Muscle of leg (tissue), 11 donors: ENCODE data around the gene ERICH2. TPM values are rescaled to one million over a fixed set of nuclear protein-coding genes. Genes with fewer than 3 reads are reported as not detected.
"Not testable (repeated sequence)": the region's sequence is repeated elsewhere in the genome, so short reads cannot be mapped to it uniquely, and the experiment has no call there.

ENCODE experiments used
- DNase-seq: peaks from one replicate; pipeline ENCODE4 v3.0.0; 2013
- H3K27ac ChIP-seq: one replicate; pipeline ENCODE4 v1.5.1; 2013; ENCODE audit warnings: mild to moderate bottlenecking, low read length, control low read depth
- H3K27me3 ChIP-seq: one replicate; pipeline ENCODE4 v1.6.1; 2013; ENCODE audit warnings: low read length; ENCODE audit not compliant: control insufficient read depth, insufficient read depth
- H3K36me3 ChIP-seq: one replicate; pipeline ENCODE4 v1.6.1; 2013; ENCODE audit warnings: low read length; ENCODE audit not compliant: control insufficient read depth, insufficient read depth
- H3K4me1 ChIP-seq: one replicate; pipeline ENCODE4 v1.6.1; 2013; ENCODE audit warnings: low read length; ENCODE audit not compliant: control insufficient read depth, insufficient read depth
- H3K4me3 ChIP-seq: one replicate; pipeline ENCODE4 v1.5.1; 2013; ENCODE audit warnings: low read length, control low read depth
- H3K9me3 ChIP-seq: replicated peaks from 2 replicates; pipeline ENCODE4 v1.6.1; 2013; ENCODE audit warnings: low read depth, low read length; ENCODE audit not compliant: control insufficient read depth
- WGBS: methylation state at CpG from one replicate; pipeline ENCODE4 v1.1.5; 2013; ENCODE audit warnings: missing lambda C conversion rate; ENCODE audit not compliant: insufficient coverage; 5-methylcytosine and 5-hydroxymethylcytosine counted together
- polyA plus RNA-seq, 8 donors: library from polyadenylated mRNA; unstranded; fragments of 120-200 nt; gene quantifications; one replicate each; pipeline versions ENCODE4 v1.2.1 to v1.2.3, GENCODE V29; 2013; ENCODE audit warnings: inconsistent platforms in 1 of 8, low replicate concordance in 1 of 8; ENCODE audit not compliant: insufficient read length in 8 of 8, insufficient read depth in 1 of 8
- total RNA-seq: library from RNA; stranded (reverse); fragments of 120-200 nt; gene quantifications from one replicate; pipeline ENCODE4 v1.2.4, GENCODE V29; 2013

The ERICH2 gene
- total and polyA plus RNA-seq, 9 donors, result 0.35 to 0.92 (median 0.72) TPM

DNA sequence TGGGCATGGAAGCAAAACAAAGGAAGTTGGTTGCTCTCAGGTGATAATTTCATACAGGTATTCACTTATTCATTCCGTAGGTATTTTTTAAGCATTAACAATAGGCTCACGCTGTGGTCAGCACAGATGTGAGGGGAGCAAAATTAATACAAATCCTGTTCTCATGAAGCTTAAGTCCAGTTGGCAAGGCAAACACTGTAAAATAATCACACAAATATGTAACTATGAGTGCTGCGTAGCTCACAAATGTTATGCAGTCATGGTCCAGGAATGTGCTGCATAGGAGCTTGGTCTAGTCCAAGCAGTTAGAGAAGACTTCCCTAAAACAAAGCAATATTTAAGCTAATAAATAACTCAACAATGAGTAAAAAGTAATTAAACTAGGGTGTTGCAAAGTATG, 31.1 kb upstream of the ERICH2 start:
- no CpG with 5 or more reads among the region's 3 CpGs for WGBS
- peak; percentile 74 for DNase-seq
- Histone ChIP-seq H3K4me1 (no peaks in the 10 kb centered on the region), H3K27ac (no peak overlapping the region), H3K4me3 (no peak overlapping the region), H3K9me3 (peaks cover 4% of the 10 kb centered on the region), H3K36me3 (no peaks in the 10 kb centered on the region), H3K27me3 (no peaks in the 10 kb centered on the region)

DNA sequence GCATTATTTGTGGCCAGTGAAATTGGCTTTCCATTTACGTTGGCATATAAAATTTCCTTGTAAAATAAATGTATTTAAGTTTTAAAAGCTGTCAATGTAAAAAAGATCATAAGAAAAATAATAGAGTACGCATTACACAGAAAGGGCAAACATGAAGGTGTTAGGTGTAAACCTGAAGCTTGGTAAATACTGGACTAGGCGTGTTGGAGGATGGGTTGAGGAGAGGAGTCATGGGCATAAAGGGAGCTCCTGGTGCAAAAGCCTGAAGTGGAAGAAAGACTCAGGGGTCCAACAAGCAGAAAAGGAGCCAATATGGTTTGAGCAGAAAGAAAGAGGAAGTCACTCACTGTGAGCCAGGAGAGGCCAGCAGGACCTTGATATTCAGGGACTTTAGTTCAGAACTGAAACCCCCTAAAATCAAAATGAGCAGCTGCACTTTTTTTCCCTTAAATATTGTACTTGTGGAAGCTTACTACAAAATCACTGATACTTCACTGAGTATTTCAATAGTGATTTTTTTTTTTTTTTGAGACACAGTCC, 30.6 kb upstream of the ERICH2 start:
- H3K4me1 ChIP-seq, result no peaks in the 10 kb centered on the region
- no peak overlapping the region for H3K4me3 ChIP-seq
- no peak overlapping the region for H3K27ac ChIP-seq
- H3K27me3 ChIP-seq, result no peaks in the 10 kb centered on the region
- no peaks in the 10 kb centered on the region for H3K36me3 ChIP-seq
- WGBS, result 95% methylated on average over 2 of the region's 3 CpGs
- DNase-seq, result no peak
- peaks cover 4% of the 10 kb centered on the region for H3K9me3 ChIP-seq

- Histone ChIP-seq H3K27me3 (no peaks in the 10 kb centered on the region), H3K4me1 (no peaks in the 10 kb centered on the region), H3K36me3 (no peaks in the 10 kb centered on the region), H3K27ac (no peak overlapping the region), H3K9me3 (peaks cover 4% of the 10 kb centered on the region), H3K4me3 (no peak overlapping the region)
- 87% methylated on average over 4 of the region's 4 CpGs for WGBS
- DNase-seq, result no peak
Measured at GRCh38 chr2:170740660-170741059, 29.5 kb upstream of the ERICH2 start.

DNA sequence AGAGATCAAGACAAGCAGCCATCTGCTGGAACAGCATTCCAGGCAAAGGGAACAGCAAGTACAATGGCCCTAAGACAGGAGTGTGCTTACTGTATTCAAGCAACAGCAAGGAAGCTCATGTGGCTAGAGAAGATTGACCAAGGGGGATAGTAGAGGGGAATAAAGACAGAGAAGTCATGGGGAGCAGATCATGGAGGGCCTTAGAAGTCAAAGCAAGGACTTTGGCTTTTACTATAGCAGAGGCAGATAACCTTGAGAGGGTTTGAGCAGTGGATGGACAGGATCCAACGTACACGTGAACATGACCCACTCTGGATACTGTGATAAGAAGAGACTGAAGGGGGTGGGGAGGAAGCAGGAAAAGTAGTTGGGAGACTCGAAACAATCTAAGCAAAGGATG, 28.2 kb upstream of the ERICH2 start:
- Histone ChIP-seq H3K9me3 (peaks cover 2% of the 10 kb centered on the region), H3K27me3 (no peaks in the 10 kb centered on the region), H3K36me3 (no peaks in the 10 kb centered on the region), H3K4me3 (no peak overlapping the region), H3K4me1 (no peaks in the 10 kb centered on the region), H3K27ac (no peak overlapping the region)
- DNase-seq, result no peak
- WGBS, result 91% methylated on average over 3 of the region's 3 CpGs

- no peak overlapping the region for H3K4me3 ChIP-seq
- no peaks in the 10 kb centered on the region for H3K4me1 ChIP-seq
- H3K27me3 ChIP-seq, result no peaks in the 10 kb centered on the region
- WGBS, result 75% methylated on average over 4 of the region's 6 CpGs
- H3K27ac ChIP-seq, result no peak overlapping the region
- no peak for DNase-seq
- H3K36me3 ChIP-seq, result no peaks in the 10 kb centered on the region
- H3K9me3 ChIP-seq, result no peaks in the 10 kb centered on the region
Measured at GRCh38 chr2:170742896-170743529, 27.2 kb upstream of the ERICH2 start.

DNA sequence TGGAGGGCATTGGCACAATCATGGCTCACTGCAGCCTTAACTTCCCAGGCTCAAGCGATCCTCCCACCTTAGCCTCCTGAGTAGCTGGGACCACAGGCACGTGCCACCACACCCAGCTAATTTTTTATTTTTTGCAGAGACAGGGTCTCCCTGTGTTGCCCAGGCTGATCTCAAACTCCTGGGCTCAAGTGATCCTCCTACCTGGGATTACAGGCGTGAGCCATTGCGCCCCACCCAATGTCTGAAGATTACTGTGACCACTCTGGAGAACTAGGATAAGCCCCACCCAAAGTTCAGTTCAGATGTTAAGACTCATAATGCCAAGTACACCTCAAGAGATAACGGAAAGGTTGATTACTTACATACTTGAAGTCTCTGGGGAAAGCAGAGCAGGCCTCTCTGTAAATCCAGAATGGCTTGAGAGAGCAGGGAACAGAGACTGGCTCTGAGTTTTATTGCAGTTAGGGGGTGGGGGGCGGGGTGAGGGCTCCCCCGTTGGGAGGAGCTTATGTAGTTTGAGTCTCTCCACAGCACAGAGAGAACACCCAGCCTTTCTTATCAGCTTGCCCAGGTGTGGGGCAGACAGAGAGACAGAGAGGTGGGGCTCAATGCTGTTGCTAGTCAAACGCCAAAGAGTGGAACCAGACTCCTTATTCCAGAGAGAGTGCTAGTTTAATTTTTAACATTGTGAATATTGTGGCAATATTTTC, 26.5 kb upstream of the ERICH2 start:
- H3K27me3 ChIP-seq, result no peaks in the 10 kb centered on the region
- H3K4me1 ChIP-seq, result no peaks in the 10 kb centered on the region
- DNase-seq, result no peak
- no peaks in the 10 kb centered on the region for H3K36me3 ChIP-seq
- WGBS, result 61% methylated on average over 4 of the region's 8 CpGs
- no peak overlapping the region for H3K27ac ChIP-seq
- no peaks in the 10 kb centered on the region for H3K9me3 ChIP-seq
- no peak overlapping the region for H3K4me3 ChIP-seq

DNA sequence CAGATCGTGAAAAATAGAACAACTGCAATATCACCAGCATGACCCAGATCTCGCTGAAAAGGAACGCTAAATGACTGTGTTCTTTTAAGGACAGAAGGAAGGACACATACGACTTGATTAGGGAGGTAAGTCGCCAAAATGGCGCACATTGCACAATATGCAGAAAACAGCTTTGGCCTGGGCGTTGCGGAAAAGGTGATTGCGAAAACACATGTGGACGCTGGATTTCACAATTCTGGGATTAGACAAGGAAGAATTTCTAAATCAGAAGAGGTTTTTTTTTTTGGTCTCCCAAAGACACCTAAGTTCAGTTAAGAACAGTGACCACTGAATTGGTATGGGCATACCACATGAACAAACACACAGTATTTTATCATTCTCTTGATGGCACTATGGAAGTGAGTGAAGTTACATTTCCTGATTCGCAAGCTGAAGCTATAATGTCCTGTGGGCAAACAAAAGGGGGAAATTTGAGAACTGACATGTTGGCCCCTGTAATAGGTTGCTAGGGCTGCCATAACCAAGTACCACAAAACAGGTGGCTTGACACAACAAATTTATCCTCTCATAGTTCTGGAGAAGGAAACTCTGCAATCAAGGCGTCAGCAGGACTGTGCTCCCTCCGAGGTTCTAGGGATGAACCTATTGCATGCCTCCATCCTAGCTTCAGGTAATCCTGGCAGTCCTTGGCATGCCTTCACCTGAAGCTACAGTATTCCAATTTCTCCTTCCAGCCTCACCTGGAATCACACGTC, 25.8 kb upstream of the ERICH2 start:
- no peak overlapping the region for H3K27ac ChIP-seq
- H3K4me3 ChIP-seq, result no peak overlapping the region
- no peak for DNase-seq
- no peaks in the 10 kb centered on the region for H3K9me3 ChIP-seq
- no peaks in the 10 kb centered on the region for H3K36me3 ChIP-seq
- no peaks in the 10 kb centered on the region for H3K4me1 ChIP-seq
- no peaks in the 10 kb centered on the region for H3K27me3 ChIP-seq
- 82% methylated on average over 11 of the region's 14 CpGs for WGBS

GRCh38 chr2:170745305-170745704, 24.9 kb upstream of the ERICH2 start:
- no peaks in the 10 kb centered on the region for H3K4me1 ChIP-seq
- 49% methylated on average over 4 of the region's 6 CpGs for WGBS

GRCh38 chr2:170747921-170748320, 22.3 kb upstream of the ERICH2 start:
- H3K27me3 ChIP-seq, result no peaks in the 10 kb centered on the region
- H3K27ac ChIP-seq, result no peak overlapping the region
- DNase-seq, result no peak
- no peaks in the 10 kb centered on the region for H3K36me3 ChIP-seq
- no peaks in the 10 kb centered on the region for H3K4me1 ChIP-seq
- no peak overlapping the region for H3K4me3 ChIP-seq
- WGBS, result no CpG with 5 or more reads among the region's 4 CpGs
- no peaks in the 10 kb centered on the region for H3K9me3 ChIP-seq

More at GRCh38 chr2:170745305-170745704, 24.9 kb upstream of the ERICH2 start:
- no peak for DNase-seq
- Histone ChIP-seq H3K27me3 (no peaks in the 10 kb centered on the region), H3K9me3 (no peaks in the 10 kb centered on the region), H3K27ac (no peak overlapping the region), H3K36me3 (no peaks in the 10 kb centered on the region), H3K4me3 (no peak overlapping the region)

GRCh38 chr2:170751555-170751954, 18.6 kb upstream of the ERICH2 start:
- DNase-seq, H3K9me3 ChIP-seq, H3K4me3 ChIP-seq, H3K27ac ChIP-seq, H3K36me3 ChIP-seq, H3K4me1 ChIP-seq, H3K27me3 ChIP-seq: not testable (repeated sequence)
- 89% methylated on average over 12 of the region's 12 CpGs for WGBS
